GM19099 (cell line): Measurements from ENCODE around the gene SNAP23.

Experiments used
- POLR2A ChIP-seq: IDR thresholded peaks from 3 replicates; pipeline ENCODE4 v1.6.1; 2011; ENCODE audit warnings: low read depth; ENCODE audit not compliant: insufficient read length; ENCODE audit errors: extremely low read depth

Gene SNAP23

DNA sequence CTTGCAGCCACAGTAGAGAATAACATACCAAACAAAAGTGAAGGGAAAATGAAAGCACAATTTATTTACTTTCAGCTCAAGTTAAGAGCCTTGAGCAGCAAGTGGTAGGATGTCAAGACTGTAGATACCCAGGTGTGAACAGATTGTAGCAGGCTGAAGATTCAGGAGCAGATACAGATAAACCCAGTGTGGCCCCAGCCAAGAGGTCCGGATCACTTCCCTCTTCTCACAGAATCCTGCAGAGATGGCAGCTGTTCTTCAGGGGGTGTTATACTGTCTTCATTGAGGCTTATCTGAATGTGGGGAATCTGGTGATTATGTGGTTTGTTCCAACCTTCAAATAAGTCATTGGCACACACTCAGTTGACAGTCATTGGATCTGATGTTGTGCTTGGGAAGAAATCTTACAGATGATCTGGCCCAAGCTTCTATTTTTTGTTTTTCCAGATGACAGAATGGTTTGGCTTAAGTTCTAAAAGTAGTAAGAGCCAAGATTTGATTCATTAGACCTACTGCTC lies 82.1 kb downstream of the SNAP23 start:
- no peak for TF ChIP-seq POLR2A

DNA sequence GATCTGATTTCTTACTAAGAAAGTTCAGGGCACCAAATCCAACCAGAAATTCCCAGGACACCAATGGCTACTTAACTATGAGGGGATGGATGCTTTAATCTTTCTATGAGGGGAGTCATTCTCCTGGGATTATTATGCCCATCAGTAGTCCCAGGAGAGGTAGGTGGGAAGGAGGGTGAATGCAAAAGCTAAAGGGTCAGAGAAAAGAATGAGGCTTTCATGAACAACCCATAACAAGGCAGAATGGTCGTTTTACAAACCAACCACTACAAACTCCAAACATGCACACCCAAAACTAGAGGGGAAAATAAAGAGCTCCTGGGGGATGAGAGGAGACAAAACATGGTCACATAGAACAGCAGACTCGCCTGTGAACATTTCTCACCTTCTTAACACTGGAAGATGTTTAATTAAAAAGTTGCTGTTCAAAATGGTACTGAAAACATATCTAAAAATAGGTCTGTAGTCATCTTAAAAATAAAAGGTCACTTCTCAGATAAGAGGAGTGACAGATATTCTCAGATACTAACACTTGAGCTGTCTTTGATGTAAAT lies 83.6 kb downstream of the SNAP23 start:
- no peak for TF ChIP-seq POLR2A

DNA sequence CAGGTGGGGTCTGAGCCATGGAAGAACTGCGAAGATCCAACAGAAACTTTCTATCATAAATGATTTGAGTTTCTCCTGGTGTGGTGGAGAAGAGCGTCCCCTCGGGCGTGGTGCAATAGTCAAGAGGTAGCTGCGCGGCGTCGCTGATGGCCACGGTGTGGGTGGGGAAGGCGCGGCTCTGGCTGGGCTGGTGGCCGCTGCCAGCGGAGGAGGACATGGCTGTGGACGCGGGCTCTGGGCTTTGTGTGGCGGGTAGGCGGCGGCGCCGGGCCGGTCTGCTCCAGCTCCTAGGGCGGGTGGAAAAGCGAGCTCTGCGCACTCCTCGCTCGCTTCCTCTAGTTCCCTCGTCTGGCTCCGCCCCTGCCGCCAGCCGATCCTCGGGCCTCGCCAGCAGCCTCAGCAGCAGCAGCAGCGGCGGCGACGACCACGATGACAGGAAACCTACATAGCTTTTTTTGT lies 85.9 kb downstream of the SNAP23 start:
- TF ChIP-seq POLR2A, result peak; percentile 30
